Islet precursor cell (in vitro differentiated cells): ENCODE data around the gene TVP23B.
"Not testable (repeated sequence)": the region's sequence is repeated elsewhere in the genome, so short reads cannot be mapped to it uniquely, and the experiment has no call there.

Source experiments
- DNase-seq: peaks from one replicate; pipeline ENCODE4 v3.0.0-alpha.2; 2018

TVP23B gene

DNA sequence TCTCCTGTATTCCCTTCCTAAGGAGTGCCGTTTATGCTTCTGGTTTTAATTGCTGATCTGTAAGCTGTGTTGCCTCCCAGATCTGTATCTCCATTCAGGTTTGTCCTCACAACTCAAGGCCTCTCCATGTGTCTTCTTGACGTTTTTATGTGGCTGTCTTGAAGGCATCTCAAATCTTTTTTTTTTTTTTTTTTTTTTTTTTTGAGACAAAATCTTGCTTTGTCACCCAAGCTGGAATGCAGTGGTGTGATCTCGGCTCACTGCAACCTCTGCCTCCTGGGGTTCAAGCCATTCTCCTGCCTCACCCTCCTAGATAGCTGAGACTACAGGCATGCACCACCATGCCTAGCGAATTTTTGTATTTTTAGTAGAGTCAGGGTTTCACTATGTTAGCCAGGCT, 13.9 kb downstream of the TVP23B start:
- DNase-seq = peak; percentile 82

DNA sequence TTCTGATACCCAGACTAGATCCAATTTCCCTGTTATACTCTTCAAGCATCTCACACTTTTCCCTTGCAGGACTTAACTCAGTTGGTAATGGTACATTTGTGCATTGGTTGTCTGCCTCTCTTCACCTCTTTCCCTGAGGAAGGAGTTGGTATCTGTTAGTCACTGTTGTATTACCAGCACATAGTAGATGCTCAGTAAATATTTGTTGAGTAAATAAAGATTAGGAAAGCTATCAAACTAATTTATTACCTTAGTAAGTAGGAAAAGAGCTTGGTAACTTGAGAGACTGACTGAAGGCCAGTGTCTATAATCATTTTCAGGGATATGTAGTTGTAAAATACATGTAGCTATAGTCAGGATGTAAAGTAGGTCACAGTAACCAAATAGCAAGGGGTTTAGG, 15.9 kb downstream of the TVP23B start:
- not testable (repeated sequence) for DNase-seq

DNA sequence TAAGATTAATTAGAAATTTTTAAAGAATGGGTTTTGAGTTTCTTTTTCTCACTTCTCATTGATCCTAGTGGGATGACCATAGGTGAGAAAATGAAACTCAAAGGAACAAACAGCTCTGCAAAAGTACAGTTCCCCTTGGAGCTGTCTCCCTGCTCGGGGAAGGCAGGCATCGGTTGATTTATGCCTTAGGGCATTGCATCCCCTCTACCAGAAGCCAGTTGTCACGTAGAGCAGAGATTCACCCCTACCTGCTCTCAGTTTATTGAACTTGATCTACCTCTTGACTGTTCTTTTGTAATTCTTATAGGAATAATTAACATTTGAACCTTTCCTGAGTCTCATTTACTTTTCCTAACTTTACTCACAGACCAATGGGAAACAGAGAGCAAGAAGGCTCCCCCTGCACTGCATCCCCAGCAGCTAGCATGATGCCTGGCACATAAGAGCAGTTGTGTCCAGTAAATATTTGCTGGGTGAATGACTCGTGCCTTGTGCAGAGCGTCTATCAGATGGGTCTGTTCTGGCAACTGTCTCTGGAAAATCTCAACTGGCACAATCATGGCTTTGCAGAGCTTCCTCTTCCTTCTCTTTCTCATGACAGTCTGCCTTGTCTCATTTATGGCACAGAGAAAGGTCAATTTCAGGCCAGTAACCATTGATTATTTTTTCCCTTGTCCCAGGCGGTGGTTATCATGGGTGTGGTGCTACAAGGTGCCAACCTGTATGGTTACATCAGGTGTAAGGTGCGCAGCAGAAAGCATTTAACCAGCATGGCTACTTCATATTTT, 22.7 kb downstream of the TVP23B start:
- peak; percentile 66 for DNase-seq

GRCh38 chr17:18815924-18816323, 34.9 kb downstream of the TVP23B start:
- DNase-seq = not testable (repeated sequence)

GRCh38 chr17:18816489-18817371, 35.7 kb downstream of the TVP23B start:
- DNase-seq = peak; percentile 75

GRCh38 chr17:18821430-18821829, 40.4 kb downstream of the TVP23B start:
- DNase-seq = not testable (repeated sequence)

DNA sequence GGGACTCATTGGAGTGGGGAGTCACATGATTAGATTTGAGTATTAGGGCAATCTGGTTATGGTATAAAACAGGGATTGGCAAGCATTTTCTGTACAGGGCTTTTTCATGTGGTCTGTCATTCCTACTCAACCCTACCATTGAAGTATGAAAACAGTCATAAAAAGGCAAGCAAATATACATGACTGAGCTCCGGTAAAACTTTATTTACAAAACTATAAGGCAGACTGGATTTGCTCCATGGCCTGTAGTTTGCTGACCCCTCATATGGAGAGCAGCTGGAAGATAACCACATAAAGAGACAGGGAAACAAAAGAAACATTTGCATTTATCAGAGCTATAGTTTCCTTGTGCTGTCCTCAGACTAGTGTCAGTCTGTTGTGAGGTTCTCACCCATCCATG, 46.6 kb downstream of the TVP23B start:
- DNase-seq = not testable (repeated sequence)

DNA sequence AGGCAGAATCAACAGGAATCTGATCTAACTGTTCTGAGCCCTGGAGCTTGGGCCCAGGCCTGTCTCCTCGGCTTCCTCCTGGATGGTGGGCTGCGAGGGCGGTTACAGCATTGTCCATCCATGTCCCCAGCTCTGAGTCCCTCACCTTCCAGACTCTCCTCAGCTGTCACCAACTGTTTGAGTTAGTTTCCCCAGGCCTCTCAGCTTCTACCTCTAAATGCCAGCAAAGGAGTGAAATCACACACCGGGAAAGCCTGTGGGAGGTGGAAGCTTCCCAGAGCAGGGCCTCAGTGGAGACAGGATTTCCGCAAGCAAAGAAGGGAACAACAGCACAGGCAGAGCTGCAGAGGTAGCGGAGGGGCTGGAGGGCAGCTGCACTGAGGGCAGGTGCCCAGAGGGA, 67.5 kb downstream of the TVP23B start:
- peak; percentile 46 for DNase-seq

DNA sequence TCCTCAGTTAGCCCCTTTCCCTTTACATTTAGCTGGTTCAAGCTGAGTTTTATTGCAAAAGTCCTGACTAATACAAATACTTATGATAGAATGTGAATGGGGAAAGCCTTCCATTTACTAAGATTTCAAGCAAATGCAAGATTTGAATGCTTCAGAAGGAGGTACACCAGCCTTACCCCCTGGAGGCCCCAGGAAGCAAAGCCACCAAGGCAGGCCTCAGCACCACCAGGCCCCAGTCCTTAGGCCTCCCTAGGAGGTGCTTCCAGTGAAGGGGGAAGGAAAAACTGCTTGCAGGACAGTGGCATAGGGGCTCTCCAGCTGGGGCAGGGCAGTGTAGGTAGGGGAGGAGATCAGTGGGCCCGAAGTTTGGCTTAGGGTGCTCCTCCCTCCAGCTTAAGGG, 69.7 kb downstream of the TVP23B start:
- DNase-seq = peak; percentile 48

DNA sequence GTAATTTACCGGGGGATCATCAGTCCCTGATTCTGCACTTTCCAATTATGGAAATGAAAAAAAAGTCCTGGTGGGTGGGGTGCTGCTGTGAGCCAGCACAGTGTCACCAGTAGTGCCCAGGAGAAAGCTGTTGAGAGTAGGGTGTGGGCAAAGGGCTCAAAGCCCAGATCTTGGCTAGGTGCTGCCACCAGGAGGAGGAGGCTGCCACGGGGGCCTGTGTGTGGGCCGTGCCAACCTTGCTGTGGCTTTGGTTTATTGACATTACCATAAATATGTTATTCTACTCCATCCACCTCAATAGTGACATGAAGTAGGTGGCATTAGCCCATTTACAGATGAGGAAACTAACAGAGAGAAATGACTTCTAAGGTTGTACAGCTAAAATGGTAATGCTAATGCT, 70.2 kb downstream of the TVP23B start:
- peak; percentile 41 for DNase-seq

GRCh38 chr17:18854956-18855355, 74.0 kb downstream of the TVP23B start:
- DNase-seq = peak; percentile 19

DNA sequence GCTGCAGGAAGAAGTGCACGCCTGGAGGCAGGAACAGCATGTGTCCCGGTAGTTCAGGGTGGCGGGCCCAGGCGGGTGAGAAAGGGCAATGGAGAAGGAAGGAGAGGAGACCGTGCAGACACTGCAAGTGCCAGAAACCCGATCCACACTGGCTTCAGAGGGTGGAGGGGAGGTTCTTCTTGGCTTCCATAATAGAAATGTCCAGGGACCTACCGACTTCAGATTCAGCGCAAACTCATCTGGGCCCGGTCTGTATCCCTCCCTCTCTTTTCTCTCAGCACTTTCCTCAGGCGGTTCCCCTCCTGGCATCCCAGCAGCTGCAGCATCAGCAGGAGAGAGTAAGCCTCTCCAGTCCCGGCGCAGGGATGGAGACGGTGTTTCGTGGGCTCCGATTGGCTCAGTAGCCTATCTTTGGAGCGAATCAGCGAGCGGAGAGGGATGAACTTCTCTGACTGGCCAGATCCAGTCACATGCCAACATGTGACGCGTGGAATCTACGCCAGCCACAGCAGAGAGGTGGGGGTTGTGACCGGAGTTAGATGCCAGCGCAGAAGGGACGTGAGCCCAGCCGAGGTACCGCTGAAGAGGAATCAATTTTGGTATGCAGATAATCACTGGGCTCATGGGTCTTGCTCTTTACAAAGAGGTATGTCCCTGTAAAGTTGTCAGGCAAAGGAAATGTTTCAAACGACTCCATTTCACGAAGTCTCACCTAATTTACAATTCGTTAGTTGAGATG, 75.0 kb downstream of the TVP23B start:
- DNase-seq = peak; percentile 99
